NOMO-1 treated with DMSO at 0.1 percent for 48 hours (cell line): ENCODE measurements around the gene TUG1.

Experiments used
- DNase-seq: peaks from one replicate; lab custom pipeline; 2025; ENCODE audit not compliant: unreplicated experiment; lab: John Stamatoyannopoulos, UW

TUG1 gene

GRCh38 chr22:30947173-30947815 is 21.8 kb upstream of the TUG1 start:
- no peak for DNase-seq

- DNase-seq, result peak; percentile 48
Observed at GRCh38 chr22:30947816-30948454, 21.1 kb upstream of the TUG1 start.

GRCh38 chr22:30948930-30949342 is 20.1 kb upstream of the TUG1 start:
- DNase-seq, result no peak

GRCh38 chr22:30949934-30950660 is 19.0 kb upstream of the TUG1 start:
- DNase-seq, result no peak

- DNase-seq, result no peak
Observed at GRCh38 chr22:30953206-30953605, 15.9 kb upstream of the TUG1 start.

- no peak for DNase-seq
Observed at GRCh38 chr22:30955153-30955552, 13.9 kb upstream of the TUG1 start.

- no peak for DNase-seq
Observed at GRCh38 chr22:30964858-30965257, 4.2 kb upstream of the TUG1 start.

GRCh38 chr22:30968015-30968923 is 796 bp upstream of the TUG1 start, which contains the start of gene MORC2:
MORC2 (minus strand) TSS chr22:30968774; CDS start chr22:30967889, 885 bp downstream.
- DNase-seq, result no peak

- DNase-seq, result peak; percentile 46
Observed at GRCh38 chr22:30969532-30970355, 679 bp downstream of the TUG1 start.

- no peak for DNase-seq
Observed at GRCh38 chr22:30970356-30970746, 1.3 kb downstream of the TUG1 start.

- peak; percentile 79 for DNase-seq
Observed at GRCh38 chr22:30978304-30978962, 9.4 kb downstream of the TUG1 start.

GRCh38 chr22:30979932-30980331 is 10.9 kb downstream of the TUG1 start:
- DNase-seq, result no peak

GRCh38 chr22:30982512-30982911 is 13.4 kb downstream of the TUG1 start:
- DNase-seq, result no peak

- DNase-seq, result no peak
Observed at GRCh38 chr22:30984317-30984716, 15.3 kb downstream of the TUG1 start.

- no peak for DNase-seq
Observed at GRCh38 chr22:30985561-30986208, 16.6 kb downstream of the TUG1 start.

- peak; percentile 90 for DNase-seq
Observed at GRCh38 chr22:30989474-30989873, 20.4 kb downstream of the TUG1 start.

- no peak for DNase-seq
Observed at GRCh38 chr22:30990690-30991089, 21.6 kb downstream of the TUG1 start.

- DNase-seq, result no peak
Observed at GRCh38 chr22:30992565-30992964, 23.5 kb downstream of the TUG1 start.

GRCh38 chr22:30994960-30995359 is 25.9 kb downstream of the TUG1 start:
- no peak for DNase-seq
